ENCODE results near the gene COL4A6. TPM values are rescaled to one million over a fixed set of nuclear protein-coding genes. Genes with fewer than 3 reads are reported as not detected.

Gene COL4A6
- total RNA-seq, 3 donors from 2014 or later (not counting 1 experiment from before 2014, with no cell fraction given) = not detected

- Mint-ChIP-seq H3K4me3 (no peak overlapping the region), H3K27ac (no peak overlapping the region), H3K27me3 (ENCODE audit: low read depth in 2 of 2) (no peaks in the 10 kb centered on the region), H3K9me3 (no peaks in the 10 kb centered on the region), H3K4me1 (no peaks in the 10 kb centered on the region), H3K36me3 (no peaks in the 10 kb centered on the region)
- H3K4me1 ChIP-seq (ENCODE audit: control insufficient read depth, insufficient read depth, low read length) = no peaks in the 10 kb centered on the region
- intact Hi-C loops (cut with micrococcal nuclease) = no loop called here
- H3K9me3 ChIP-seq (ENCODE audit: control insufficient read depth, insufficient read depth, low read length) = no peaks in the 10 kb centered on the region
- no peak for ATAC-seq
- TF ChIP-seq CTCF (IDR thresholded peaks at IDR 0.05) = no peak
- DNase-seq = no peak
- 58% methylated on average over 2 of the region's 2 CpGs for WGBS (ENCODE audit: insufficient coverage)
- H3K4me3 ChIP-seq (ENCODE audit: low read length) = no peak overlapping the region
- no peaks in the 10 kb centered on the region for H3K36me3 ChIP-seq (ENCODE audit: control insufficient read depth, insufficient read depth, low read length)
- H3K27ac ChIP-seq (ENCODE audit: low read length) = no peak overlapping the region
- no peaks in the 10 kb centered on the region for H3K27me3 ChIP-seq (ENCODE audit: control insufficient read depth, insufficient read depth, low read length)
These were observed 133.5 kb downstream of the COL4A6 start for GRCh38 chrX:108304757-108305156.

- Mint-ChIP-seq H3K4me3 (no peak overlapping the region), H3K4me1 (no peaks in the 10 kb centered on the region), H3K36me3 (no peaks in the 10 kb centered on the region), H3K27me3 (ENCODE audit: low read depth in 2 of 2) (no peaks in the 10 kb centered on the region), H3K27ac (no peak overlapping the region), H3K9me3 (no peaks in the 10 kb centered on the region)
- Histone ChIP-seq H3K27ac (ENCODE audit: low read length) (no peak overlapping the region), H3K4me3 (ENCODE audit: low read length) (no peak overlapping the region), H3K27me3 (ENCODE audit: control insufficient read depth, insufficient read depth, low read length) (no peaks in the 10 kb centered on the region), H3K4me1 (ENCODE audit: control insufficient read depth, insufficient read depth, low read length) (no peaks in the 10 kb centered on the region), H3K36me3 (ENCODE audit: control insufficient read depth, insufficient read depth, low read length) (no peaks in the 10 kb centered on the region), H3K9me3 (ENCODE audit: control insufficient read depth, insufficient read depth, low read length) (no peaks in the 10 kb centered on the region)
- DNase-seq = no peak
- WGBS (ENCODE audit: insufficient coverage) = 20% methylated on average over 1 of the region's 5 CpGs
- TF ChIP-seq CTCF (IDR thresholded peaks at IDR 0.05) = no peak
- intact Hi-C loops (cut with micrococcal nuclease) = no loop called here
- ATAC-seq = no peak
These were observed 134.0 kb downstream of the COL4A6 start for GRCh38 chrX:108304210-108304609.

- H3K27me3 ChIP-seq (ENCODE audit: control insufficient read depth, insufficient read depth, low read length) = no peaks in the 10 kb centered on the region
- H3K27ac ChIP-seq (ENCODE audit: low read length) = no peak overlapping the region
- TF ChIP-seq CTCF (IDR thresholded peaks at IDR 0.05) = no peak
- intact Hi-C loops (cut with micrococcal nuclease) = no loop called here
- Mint-ChIP-seq H3K36me3 (no peaks in the 10 kb centered on the region), H3K27ac (no peak overlapping the region), H3K4me3 (no peak overlapping the region), H3K9me3 (no peaks in the 10 kb centered on the region), H3K4me1 (no peaks in the 10 kb centered on the region), H3K27me3 (ENCODE audit: low read depth in 2 of 2) (no peaks in the 10 kb centered on the region)
- 100% methylated on average over 1 of the region's 2 CpGs for WGBS (ENCODE audit: insufficient coverage)
- DNase-seq = no peak
- no peaks in the 10 kb centered on the region for H3K36me3 ChIP-seq (ENCODE audit: control insufficient read depth, insufficient read depth, low read length)
- ATAC-seq = no peak
- H3K4me1 ChIP-seq (ENCODE audit: control insufficient read depth, insufficient read depth, low read length) = no peaks in the 10 kb centered on the region
- no peak overlapping the region for H3K4me3 ChIP-seq (ENCODE audit: low read length)
- H3K9me3 ChIP-seq (ENCODE audit: control insufficient read depth, insufficient read depth, low read length) = no peaks in the 10 kb centered on the region
These were observed 134.5 kb downstream of the COL4A6 start for GRCh38 chrX:108303682-108304081.

GRCh38 chrX:108299704-108300103 is 138.5 kb downstream of the COL4A6 start:
- Histone ChIP-seq H3K27ac (ENCODE audit: low read length) (no peak overlapping the region), H3K27me3 (ENCODE audit: control insufficient read depth, insufficient read depth, low read length) (no peaks in the 10 kb centered on the region), H3K4me1 (ENCODE audit: control insufficient read depth, insufficient read depth, low read length) (no peaks in the 10 kb centered on the region), H3K36me3 (ENCODE audit: control insufficient read depth, insufficient read depth, low read length) (no peaks in the 10 kb centered on the region), H3K9me3 (ENCODE audit: control insufficient read depth, insufficient read depth, low read length) (no peaks in the 10 kb centered on the region), H3K4me3 (ENCODE audit: low read length) (no peak overlapping the region)
- intact Hi-C loops (cut with micrococcal nuclease) = no loop called here
- ATAC-seq (no peak), DNase-seq (no peak)
- WGBS (ENCODE audit: insufficient coverage) = 94% methylated on average over 1 of the region's 1 CpG
- no peaks in the 10 kb centered on the region for H3K4me1 Mint-ChIP-seq
- TF ChIP-seq CTCF (IDR thresholded peaks at IDR 0.05) = no peak
- no peak overlapping the region for H3K27ac Mint-ChIP-seq
- peaks cover 0 to 6% of the 10 kb centered on the region in 2 donors for H3K27me3 Mint-ChIP-seq (ENCODE audit: low read depth in 2 of 2)
- no peak overlapping the region for H3K4me3 Mint-ChIP-seq
- H3K9me3 Mint-ChIP-seq = no peaks in the 10 kb centered on the region
- H3K36me3 Mint-ChIP-seq = no peaks in the 10 kb centered on the region

Measured in natural killer cell (primary cell).